GM21619 (cell line): ENCODE data around the gene SPTAN1.
"Not testable (repeated sequence)": the region's sequence is repeated elsewhere in the genome, so short reads cannot be mapped to it uniquely, and the experiment has no call there.

Experiments
- ATAC-seq: cut with Tn5 transposase; IDR thresholded peaks from one replicate; pipeline ENCODE4 v1.9.1; 2021; ENCODE audit not compliant: unreplicated experiment

Gene SPTAN1

GRCh38 chr9:128656416-128657343, 104.3 kb downstream of the SPTAN1 start, which contains the start of gene DYNC2I2:
Gene DYNC2I2 (minus strand): TSS chr9:128656847. CDS start chr9:128656726, 121 bp downstream.
- peak; percentile 61 for ATAC-seq

- no peak for ATAC-seq
These were observed 104.9 kb downstream of the SPTAN1 start for GRCh38 chr9:128657344-128657704.

GRCh38 chr9:128657796-128658195, 105.4 kb downstream of the SPTAN1 start:
- no peak for ATAC-seq

GRCh38 chr9:128666481-128666941, 114.1 kb downstream of the SPTAN1 start:
- not testable (repeated sequence) for ATAC-seq

GRCh38 chr9:128669786-128670185, 117.4 kb downstream of the SPTAN1 start:
- ATAC-seq, result no peak

- no peak for ATAC-seq
These were observed 123.0 kb downstream of the SPTAN1 start for GRCh38 chr9:128675382-128675781.

GRCh38 chr9:128677794-128678193, 125.4 kb downstream of the SPTAN1 start:
- no peak for ATAC-seq
